HL-60/S4 treated with phorbol 12-myristate 13-acetate at 8.2 ng/mL for 4 days and 3 days (cell line): ENCODE measurements around the gene SLC43A2.
"Not testable (repeated sequence)": the region's sequence is repeated elsewhere in the genome, so short reads cannot be mapped to it uniquely, and the experiment has no call there.

Experiments used
- in situ Hi-C: fragments of 300-500 bp; cut with MboI; formaldehyde crosslinking; loops from 2 replicates; pipeline ENCODE4 v1.15.0; 2022; ENCODE audit warnings: low sequenced_read_pairs

SLC43A2 gene

DNA sequence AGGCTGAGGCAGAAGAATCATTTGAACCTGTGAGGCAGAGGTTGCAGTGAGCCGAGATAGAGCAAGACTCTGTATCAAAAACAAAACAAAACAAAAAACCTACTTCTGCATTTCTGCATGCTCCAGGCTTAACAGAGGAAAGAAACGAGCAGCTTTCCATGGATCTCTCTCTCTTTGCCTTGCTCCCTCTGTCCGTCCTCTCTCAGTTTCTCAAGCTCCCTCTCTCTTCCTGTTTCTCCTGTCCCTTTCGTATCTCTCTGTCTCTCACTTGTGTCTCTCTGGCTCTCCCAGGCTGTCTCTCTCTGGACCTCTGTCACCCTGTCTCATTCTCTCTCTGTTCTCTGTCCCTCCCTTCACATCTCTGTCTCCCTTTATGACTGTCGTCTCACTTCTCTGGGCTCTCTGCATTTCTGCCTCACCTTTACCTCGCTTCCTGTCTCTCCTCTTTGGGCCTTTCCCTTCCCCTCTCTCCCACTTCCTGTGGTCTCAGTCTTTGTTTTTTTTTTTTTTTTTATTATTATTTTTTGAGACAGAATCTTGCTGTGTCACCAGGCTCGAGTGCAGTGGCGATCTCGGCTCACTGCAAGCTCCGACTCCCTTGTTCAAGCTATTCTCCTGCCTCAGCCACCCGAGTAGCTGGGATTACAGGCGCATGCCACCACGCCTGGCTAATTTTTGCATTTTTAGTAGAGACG is 62.0 kb downstream of the SLC43A2 start:
- in situ Hi-C loops = no loop called here

DNA sequence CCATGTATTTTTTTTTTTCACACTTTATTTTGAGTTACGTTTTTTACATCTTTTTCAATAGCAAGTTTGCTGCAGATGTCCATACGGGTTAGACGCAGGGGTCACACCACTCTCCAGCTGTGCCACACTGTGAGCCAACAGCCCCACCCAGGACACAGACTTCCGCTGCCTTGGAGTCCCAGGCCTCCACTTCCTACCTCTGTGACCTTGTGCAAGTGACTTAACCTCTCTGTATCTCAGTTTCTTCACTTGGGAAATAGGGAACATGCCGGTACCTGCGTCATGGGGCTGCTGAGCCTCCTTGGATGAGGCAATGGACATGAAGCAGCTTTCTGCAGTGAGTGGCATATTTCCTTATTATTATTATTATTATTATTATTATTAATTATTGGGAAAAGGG is 62.8 kb downstream of the SLC43A2 start:
- in situ Hi-C loops = no loop called here

DNA sequence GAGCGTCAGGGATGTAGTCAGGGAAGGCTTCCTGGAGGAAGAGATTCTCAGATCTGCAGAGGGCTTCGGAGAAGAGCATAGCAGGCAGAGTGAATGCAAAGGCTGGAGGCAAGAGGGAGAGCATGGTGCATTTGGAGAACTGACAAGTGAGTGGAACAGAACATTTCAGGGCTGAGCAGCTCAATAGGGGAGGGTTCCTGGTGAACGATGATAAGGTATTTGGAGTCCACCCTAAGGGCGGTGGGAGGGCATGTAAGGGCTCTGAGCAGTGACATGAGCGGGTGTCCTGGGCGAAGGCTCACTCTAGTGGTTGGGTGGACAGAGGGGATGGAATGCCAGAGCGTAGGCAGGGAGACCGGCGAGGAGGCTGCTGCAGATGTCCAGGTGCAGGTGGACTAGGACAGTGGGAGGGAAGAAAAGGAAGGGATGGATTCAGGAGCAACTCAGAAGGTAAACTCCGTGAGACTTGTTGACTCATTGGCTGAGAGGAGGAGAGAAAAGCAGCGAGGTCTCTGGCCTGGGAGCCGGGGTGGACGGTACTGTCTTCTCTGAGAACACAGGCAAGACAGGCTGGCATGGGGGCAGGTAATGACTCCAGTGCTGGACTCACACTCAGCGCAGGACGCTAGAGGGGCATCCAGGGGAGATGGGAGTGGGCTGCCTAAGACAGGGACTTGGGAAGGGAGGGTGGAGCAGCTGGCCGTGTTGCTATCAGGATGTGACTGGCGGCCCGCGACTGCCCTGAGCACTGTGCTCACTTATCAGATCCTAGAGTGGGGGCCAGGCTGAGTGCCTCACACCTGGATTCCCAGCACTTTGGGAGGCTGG is 64.6 kb downstream of the SLC43A2 start:
- in situ Hi-C loops = no loop called here

DNA sequence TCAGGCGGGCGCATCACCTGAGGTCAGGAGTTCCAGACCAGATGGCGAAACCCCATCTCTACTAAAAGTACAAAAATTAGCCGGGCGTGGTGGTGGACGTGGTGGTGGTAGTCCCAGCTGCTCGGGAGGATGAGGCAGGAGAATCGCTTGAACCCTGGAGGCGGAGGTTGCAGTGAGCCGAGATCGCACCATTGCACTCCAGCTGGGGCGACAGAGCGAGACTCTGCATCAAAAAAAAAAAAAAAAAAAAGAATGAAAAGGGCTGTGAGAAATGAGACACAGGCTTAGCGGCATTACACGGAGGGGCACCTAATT is 65.2 kb downstream of the SLC43A2 start:
- in situ Hi-C loops = not testable (repeated sequence)

DNA sequence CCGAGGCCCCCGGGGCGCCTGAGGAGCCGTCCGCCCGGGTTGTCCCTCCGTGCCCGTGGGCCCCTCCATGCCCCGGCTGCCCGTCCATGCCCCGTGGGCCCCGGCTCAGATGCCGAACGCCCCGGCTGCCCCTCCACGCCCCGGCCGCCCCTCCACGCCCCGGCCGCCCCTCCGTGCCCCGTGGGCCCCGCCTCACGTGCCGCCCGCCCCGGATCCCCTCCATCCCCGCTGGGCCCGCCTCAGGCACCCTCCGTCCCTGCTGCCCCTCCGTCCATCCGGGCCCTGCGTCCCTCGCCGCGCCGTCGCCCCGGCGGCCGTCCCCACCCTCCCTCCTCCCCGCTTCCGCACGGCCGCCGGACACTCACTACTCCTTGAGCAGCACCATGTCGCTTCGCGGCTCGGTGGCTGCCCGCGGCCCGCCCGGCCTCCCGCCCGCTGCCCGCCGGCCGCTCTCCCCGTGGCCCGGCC is 66.4 kb downstream of the SLC43A2 start:
- in situ Hi-C loops = no loop called here

DNA sequence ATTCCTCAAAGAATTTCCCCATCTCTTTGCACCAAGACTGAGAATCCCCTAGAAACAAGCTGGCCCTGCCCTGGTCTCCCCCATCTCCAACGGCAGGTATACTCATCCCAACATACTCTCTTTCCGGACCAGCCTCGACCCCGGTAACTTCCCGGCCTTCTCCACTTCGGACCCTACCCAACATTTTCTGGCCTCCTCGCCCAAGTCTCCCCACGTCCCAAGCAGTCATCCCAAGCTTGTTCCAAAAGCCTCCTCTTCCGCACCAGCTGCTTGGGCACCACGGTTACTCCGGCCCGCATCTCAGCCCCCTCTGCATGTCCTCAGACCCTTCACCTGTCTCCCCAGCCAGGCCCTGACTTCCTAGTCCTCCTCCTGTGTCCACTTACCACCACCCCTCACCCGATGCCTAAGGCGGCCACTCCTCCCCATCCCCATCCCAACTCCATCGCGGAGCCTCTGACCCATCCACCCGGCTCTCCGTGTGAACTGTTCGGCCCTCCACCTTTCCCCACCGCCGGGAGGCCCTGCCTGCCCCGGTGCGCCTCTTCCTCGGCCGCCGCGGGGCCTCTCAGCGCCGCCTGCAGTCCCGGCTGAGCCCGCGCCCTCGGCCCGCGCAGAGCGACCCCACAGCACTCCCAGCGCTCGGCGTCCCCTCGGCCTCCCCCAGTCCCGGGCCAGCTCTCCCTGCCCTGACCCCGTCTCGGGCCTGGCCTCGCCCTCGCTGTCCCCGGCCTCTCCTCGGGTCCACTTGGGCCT is 67.0 kb downstream of the SLC43A2 start:
- in situ Hi-C loops = no loop called here

DNA sequence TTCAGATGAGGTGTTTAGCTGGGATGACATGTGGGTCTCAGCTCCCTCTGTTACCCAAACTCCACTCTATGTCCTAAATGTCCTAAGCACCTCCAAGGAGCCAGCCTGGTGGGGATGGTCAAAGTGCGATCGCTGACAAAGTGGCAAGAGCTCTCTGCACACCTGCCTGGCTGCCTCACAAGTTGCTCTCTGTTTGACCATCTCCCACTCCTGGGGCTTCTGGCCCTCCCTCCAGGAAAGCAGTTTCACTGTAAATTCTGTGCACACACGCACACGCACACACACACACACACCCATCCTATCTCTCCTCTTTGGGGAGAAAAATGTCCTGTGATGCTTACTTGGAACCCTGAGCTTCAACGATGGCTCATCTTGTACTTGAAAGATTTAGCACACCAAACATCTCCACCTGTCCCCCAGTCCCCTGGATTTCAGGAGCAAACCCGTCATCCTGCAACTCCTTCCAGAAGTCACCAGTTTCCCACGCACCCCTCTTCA is 67.7 kb downstream of the SLC43A2 start:
- in situ Hi-C loops = no loop called here

DNA sequence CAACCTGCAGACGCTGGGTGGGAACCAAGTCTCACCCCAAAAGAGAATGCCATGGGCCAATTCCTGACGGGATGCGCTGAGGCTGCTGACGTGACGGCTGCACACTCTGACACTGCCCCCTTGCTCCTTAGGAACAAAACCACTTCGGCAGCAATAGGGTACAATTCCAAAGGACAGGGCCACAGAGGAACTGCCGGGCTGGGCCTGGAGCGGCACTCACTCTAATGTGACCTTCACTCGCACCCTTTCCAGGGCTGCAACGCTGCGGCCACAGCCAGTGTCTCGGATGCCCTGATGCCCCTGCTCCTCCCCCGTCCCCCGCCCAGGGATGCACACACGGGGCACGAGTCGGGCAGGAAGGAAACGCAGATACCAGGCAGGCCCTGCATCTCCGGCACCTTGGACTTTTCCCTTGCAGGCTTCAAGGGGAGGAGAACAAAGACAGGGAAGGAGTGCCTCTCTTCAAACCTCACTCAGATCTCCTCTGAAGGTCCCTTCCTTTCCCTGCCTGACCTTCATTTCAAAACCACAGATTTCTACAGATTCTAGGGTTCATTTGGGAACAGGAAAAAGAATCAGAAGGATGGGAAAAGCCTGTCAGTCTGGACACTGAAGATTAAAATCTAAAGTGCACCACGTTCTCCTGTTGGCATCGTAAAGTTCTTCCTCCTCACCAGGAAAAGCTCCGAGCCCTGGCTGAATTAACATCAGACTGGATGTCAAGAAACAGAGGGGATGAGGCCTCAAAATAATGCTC is 68.4 kb downstream of the SLC43A2 start:
- in situ Hi-C loops = no loop called here

DNA sequence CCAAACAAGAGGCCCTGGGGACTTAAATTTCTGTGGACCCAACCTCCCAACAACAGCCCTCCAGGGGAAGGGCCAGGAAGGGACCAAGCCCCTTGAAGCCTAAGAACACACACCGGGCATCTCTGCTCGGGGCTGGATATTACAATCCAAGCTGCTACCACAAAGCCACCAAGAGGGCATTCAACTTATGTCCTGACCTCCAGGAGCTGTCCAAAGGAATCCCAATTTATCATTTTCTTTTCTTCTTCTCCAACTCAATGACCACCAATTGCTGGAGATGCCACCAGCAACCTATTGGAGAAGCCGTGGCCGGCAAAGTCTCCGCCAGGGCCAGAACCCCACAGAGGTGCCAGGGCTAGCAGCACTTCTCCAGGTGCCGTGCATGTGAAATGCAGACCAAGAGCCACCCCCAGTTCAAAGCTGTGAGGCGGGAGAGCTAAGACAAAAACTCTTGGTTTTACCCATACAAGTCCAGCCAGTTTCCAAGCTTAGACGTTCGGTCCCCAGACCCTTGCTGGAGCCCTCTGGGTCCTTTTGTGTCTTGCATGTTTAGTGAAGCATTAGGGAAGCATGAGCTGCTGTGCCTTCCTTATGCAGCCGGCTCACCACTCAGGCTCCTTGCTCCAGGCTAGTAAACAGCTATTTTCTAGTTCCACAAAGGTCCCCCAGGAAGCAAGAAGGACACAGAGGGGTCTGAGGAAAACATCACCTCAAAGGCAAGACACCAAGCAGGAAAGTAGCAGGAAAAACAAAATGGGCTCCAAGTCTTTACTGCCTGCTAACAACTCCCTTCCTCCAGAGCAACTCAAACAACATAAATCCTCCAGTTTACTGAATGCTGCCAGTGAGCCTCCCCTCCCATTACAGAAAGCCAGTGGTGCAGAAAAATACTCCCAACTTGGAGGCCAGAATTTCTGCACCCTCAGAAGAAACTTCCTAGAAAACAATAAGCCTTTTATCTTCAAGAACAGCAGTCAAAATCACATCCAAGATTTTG is 69.3 kb downstream of the SLC43A2 start:
- in situ Hi-C loops = no loop called here

DNA sequence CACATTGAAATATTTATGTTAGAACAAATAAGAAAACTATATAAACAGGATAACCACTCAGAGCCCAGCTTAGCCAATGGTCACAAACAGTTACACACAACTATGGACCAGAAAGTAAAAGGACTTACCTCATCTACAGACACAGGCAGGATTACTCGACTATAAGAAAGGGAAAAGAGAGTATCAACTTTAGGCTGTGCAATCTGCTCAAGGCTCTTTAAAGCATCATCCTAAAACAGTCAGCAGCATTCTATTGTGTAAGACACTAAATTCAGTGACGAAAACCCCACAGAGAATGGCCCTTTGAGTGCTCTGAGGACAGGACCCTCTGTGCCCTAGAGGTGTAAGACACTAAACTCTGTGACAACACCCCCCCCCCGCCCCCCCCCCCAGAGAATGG is 70.2 kb downstream of the SLC43A2 start:
- in situ Hi-C loops = no loop called here

DNA sequence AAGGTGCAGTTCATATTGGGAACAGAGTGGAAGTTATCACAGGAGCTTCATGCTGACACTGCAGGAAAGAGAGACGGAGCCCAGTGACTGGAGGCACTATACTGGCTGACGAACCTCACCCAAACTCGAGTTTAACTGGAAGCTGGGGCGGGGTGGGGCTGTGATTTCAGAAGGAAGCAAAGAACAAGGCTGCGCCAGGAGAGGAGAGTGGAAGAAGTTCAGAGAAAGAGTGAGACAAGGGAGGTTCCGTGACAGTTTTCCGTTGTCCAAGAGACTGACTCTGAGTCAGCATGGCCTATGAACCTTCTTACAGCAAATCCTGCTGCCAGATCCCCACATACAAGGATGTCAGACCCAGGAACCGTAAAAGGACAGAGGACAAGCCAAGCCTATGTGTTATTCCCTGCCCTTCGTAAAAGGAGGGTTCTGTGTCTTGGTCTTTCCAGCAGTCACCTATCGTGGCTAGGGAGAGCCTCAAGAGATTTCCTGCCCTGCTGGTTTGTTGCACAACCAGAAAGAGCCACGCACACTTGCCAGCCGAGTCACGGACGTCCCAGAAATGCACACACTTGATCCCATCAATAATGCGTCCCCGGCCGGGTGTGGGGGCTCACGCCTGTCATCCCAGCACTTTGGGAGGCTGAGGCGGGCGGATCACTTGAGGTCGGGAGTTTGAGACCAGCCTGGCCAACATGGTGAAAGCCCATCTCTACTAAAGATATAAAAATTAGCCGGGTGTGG is 71.1 kb downstream of the SLC43A2 start:
- in situ Hi-C loops = no loop called here

DNA sequence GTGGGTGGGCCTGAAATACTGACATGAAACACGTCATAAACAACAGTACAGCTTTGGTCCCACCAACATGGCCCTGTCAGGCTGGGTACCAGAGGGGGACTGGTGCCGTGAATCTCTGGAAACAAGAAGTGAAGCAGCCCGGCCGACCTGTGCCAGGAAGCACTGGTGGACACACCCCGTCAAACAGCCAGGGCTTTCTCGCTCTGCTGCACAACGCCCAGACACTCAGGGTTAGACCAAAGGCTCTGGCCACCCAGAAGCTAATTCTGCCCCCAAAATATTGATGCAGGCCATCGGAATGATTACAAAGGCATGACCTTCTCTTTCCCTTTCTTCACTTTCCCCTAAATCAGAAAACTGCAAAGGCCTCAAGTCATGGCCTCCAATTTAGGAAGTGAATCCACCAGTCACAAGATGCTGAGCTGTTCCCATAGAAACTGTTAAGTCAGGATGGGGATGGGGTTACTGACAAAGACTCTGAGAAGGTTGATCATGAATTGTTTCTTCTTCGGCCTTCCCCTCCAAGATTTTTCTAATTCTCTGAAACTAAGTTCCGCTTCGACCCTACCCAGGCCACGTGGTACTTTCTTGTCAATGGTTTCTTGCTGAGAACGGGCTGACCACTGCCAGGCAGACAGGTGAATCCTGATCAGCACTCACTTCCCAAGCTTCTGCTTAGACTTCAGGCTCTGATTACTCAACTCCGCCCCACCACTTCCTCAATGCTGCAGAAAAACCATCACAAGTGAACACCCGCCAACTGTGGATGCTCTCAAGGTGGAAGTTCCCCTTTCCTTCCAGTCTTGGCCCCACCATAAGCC is 72.8 kb downstream of the SLC43A2 start:
- in situ Hi-C loops = no loop called here

DNA sequence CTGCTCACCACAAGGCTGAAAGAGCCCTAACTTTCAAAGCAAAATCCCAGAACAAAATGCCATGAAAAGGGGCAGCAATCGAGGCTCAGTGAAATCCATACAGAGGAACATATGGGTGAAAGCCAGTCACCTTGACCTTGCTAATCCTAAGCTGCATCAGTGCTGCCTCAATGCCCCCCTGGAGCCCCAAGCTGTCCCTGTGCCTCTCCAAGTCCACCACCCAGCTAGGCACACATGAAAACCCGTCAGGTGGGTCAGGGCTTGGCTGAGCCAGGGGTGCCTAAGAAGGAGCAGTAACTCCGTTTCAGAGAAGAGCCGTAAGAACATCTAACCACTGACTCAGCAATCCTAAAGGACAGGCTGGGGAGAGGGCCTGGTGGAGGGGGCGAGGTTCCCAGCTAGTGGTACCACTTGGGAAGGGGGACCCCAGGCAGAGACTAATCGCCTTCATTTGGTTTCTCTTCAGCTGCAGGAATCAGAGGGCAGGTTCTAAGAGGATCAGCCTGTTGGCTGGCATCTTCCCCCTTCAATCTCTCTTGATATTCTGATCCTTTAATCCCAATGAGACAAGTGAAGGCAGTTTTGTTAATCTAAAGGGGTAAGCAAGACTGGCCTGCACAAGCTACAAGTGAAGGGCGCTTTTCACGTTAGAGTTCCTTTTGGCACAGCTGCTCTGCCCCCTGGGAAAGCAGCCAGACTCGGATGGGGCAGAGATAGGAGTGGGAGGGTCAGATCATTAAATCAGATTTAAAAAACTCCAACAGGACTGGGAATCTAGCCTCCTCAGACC is 73.7 kb downstream of the SLC43A2 start:
- in situ Hi-C loops = no loop called here

DNA sequence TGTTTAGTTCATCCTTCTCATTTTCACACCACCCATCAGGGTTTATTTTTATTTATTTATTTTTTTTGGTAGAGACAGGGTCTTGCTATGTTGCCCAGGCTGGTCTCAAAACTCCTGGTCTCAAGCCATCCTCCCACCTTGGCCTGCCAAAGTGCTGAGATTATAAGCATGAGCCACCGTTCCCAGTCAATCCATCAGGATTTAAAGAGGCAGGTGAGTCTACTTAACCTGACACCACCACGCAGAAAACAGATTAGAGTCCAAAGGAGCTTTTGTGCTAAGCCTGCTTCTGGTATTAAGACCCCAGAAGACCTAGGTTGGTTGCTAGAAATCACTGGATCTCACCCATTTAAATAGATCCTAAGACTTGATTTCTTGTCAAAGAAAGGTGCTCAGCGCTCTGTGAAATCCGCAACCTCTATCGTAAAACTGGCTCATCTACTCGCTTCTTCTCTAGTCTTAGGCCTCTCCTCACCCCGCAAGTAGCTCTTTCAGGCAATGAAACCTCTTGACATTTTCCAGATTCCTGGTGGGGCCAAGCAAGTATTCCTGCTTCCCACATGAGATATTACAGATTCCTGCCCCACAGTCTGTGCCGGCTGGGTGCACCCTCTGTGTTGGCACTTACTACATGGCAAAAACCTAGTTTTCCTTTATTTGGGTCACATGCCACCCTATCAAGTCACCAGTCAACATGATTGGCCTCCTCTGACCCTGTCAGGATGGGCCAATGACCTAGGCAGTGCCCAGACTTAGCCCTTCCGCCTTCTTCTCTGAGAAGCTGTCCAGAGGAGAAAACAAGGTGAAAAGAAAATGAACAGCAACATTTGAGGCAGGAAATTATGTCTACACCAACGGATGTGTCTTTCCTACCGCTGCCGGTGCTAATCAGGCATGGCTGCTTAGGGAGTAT is 75.0 kb downstream of the SLC43A2 start:
- in situ Hi-C loops = no loop called here

DNA sequence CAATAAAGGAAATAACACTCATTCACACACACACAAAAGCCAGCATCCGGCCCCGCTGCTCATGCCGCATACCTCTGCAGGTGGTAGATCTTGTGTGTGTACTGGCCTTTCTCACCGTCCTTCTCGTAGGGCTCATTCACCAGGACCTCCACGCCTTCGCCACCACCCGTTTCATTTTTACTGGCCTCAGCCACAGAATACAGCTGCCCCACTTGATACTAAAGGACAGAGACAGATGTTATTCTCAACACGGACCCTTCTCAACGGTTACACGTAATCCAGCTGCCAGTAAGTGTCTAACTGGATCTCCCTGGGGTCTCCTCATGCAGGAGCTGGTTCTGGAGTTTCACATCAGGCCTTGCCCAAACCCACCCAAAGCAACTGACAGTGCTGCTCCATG is 75.7 kb downstream of the SLC43A2 start:
- in situ Hi-C loops = no loop called here

DNA sequence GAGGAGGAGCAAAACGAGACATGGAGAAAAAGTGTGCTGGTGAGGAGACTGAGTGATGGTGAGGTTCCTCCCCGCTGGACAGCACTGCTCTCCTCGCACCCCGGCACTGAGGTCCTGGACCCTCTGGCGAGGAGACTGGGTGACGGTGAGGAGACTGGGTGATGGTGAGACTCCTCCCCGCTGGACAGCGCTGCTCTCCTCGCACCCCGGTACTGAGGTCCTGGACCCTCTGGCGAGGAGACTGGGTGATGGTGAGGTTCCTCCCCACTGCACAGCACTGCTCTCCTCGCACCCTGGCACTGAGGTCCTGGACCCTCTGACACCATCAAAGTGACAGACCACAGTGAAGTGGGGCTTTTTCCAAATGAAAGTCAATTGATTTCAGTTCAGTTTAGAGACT is 76.9 kb downstream of the SLC43A2 start:
- in situ Hi-C loops = no loop called here
